Esophagus (tissue), 2 donors: ENCODE measurements around the gene EPHB2. TPM values are rescaled to one million over a fixed set of nuclear protein-coding genes. Genes with fewer than 3 reads are reported as not detected.

Experiments used
- H3K27ac ChIP-seq, 2 donors: one replicate each; pipeline ENCODE4 v1.5.1; 2013; ENCODE audit warnings: low read depth in 2 of 2, mild to moderate bottlenecking in 2 of 2, inconsistent platforms in 1 of 2, low read length in 1 of 2, moderate library complexity in 1 of 2
- H3K27me3 ChIP-seq, 2 donors: one replicate each; pipeline ENCODE4 v1.6.1; 2013; ENCODE audit warnings: low read length in 2 of 2, control low read depth in 1 of 2, mild to moderate bottlenecking in 1 of 2; ENCODE audit not compliant: insufficient read depth in 2 of 2, control insufficient read depth in 1 of 2
- H3K36me3 ChIP-seq, 2 donors: one replicate each; pipeline ENCODE4 v1.6.1; 2013; ENCODE audit warnings: low read length in 1 of 2; ENCODE audit not compliant: control insufficient read depth in 2 of 2, insufficient read depth in 2 of 2
- H3K4me1 ChIP-seq, 2 donors: one replicate each; pipeline ENCODE4 v1.6.1; 2013; ENCODE audit warnings: low read length in 1 of 2; ENCODE audit not compliant: control insufficient read depth in 2 of 2, insufficient read depth in 2 of 2
- H3K4me3 ChIP-seq, 2 donors: one replicate each; pipeline ENCODE4 v1.5.1; 2013; ENCODE audit warnings: low read length in 2 of 2, mild to moderate bottlenecking in 2 of 2, low read depth in 1 of 2, moderate library complexity in 1 of 2
- H3K9me3 ChIP-seq, 2 donors: one replicate each; pipeline ENCODE4 v1.6.1; 2013; ENCODE audit warnings: mild to moderate bottlenecking in 2 of 2, low read depth in 1 of 2, low read length in 1 of 2, moderate library complexity in 1 of 2; ENCODE audit not compliant: control insufficient read depth in 2 of 2, insufficient read depth in 1 of 2
- WGBS, 2 donors: extraction: QIAGEN DNeasy Blood & Tissue Kit; methylation state at CpG; one replicate each; pipeline ENCODE4 v1.1.7; 2013; 5-methylcytosine and 5-hydroxymethylcytosine counted together
- polyA plus RNA-seq, 2 donors: library from polyadenylated mRNA; stranded (reverse); fragments of 200-250 nt; gene quantifications; one replicate each; pipeline ENCODE4 v1.2.3, GENCODE V29; 2013
- donor health status: healthy with polysubstance abuse.
- donor health status: Bipolar disorder and iron deficiency.

EPHB2 gene
- polyA plus RNA-seq, 2 donors: 0.08 to 0.16 TPM

GRCh38 chr1:22920026-22920733, 209.5 kb downstream of the EPHB2 start:
- Histone ChIP-seq H3K27ac (no peak overlapping the region), H3K9me3 (no peaks in the 10 kb centered on the region), H3K36me3 (no peaks in the 10 kb centered on the region), H3K27me3 (no peaks in the 10 kb centered on the region), H3K4me1 (peaks cover 5 to 10% of the 10 kb centered on the region in 2 donors), H3K4me3 (no peak overlapping the region)
- 63 to 67% methylated on average over 6 of the region's 6 CpGs for WGBS, 2 donors

GRCh38 chr1:22920734-22921451, 210.3 kb downstream of the EPHB2 start:
- Histone ChIP-seq H3K36me3 (no peaks in the 10 kb centered on the region), H3K9me3 (no peaks in the 10 kb centered on the region), H3K27me3 (no peaks in the 10 kb centered on the region), H3K4me3 (no peak overlapping the region), H3K4me1 (peaks cover 5 to 10% of the 10 kb centered on the region in 2 donors), H3K27ac (no peak overlapping the region)
- 55 to 56% methylated on average over 8 of the region's 8 CpGs for WGBS, 2 donors

DNA sequence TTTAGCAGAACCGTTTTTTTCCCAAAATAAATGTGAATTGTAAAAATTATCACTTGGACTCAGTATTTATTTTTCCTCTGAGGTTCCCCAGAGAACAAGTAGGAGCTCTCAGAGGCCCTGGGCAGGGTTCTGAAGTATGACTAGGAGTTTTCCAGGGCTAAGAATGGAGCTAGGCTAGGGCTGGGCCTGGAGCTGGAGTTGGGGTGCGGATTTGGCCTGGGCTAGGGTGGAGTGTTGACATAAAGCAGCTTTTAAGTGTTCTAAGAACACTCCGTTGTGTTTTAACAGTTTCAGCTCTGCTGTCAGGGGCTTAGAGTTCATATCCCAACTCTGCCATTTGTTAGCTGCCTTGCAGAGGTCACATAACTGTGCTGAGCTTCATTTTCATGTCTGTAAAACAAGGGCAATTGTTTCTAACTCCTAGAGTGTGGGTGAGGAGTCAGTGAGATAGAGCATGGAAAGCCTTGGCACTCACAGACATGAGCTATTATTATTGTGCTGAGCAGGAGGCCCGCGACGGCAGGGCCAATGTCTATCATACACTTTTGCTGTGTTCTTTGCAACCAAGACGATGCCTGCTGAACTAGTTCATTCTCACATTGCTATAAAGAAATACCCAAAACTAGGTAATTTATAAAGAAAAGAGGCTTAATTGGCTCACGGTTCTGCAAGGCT, 210.9 kb downstream of the EPHB2 start:
- H3K4me3 ChIP-seq: no peak overlapping the region

GRCh38 chr1:22922640-22923039, 212.0 kb downstream of the EPHB2 start:
- Histone ChIP-seq H3K27me3 (no peaks in the 10 kb centered on the region), H3K36me3 (no peaks in the 10 kb centered on the region), H3K27ac (no peak overlapping the region), H3K4me1 (peaks cover 5% of the 10 kb centered on the region in 2 donors), H3K4me3 (no peak overlapping the region), H3K9me3 (no peaks in the 10 kb centered on the region)
- 94 to 100% methylated on average over 1 of the region's 1 CpG for WGBS, 2 donors

More for the DNA sequence above, 210.9 kb downstream of the EPHB2 start:
- Histone ChIP-seq H3K4me1 (peaks cover 5 to 8% of the 10 kb centered on the region in 2 donors), H3K27me3 (no peaks in the 10 kb centered on the region), H3K36me3 (no peaks in the 10 kb centered on the region), H3K27ac (no peak overlapping the region), H3K9me3 (no peaks in the 10 kb centered on the region)
- WGBS, 2 donors: 75 to 81% methylated on average over 8 of the region's 8 CpGs

DNA sequence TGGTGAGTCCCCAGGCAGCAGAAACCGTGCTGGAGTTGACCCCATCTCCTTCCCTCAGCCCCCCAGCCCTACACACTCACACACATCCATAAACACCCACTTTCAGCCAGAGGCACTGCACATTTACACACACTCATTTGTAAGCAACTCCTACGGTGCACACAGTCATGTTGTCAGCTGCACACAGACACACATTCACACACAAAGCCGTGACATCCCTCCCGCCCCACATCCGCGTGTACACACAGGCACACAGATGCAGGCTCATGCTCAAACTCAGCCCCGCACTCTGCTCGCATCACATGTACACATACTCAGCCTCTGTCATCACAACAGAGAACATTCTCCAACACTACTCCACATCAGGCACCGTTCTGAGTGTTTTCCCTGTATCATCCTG, 214.5 kb downstream of the EPHB2 start:
- peaks cover 3 to 5% of the 10 kb centered on the region in 2 donors for H3K4me1 ChIP-seq
- no peak overlapping the region for H3K27ac ChIP-seq
- no peaks in the 10 kb centered on the region for H3K36me3 ChIP-seq
- no peaks in the 10 kb centered on the region for H3K9me3 ChIP-seq
- WGBS, 2 donors: 51 to 61% methylated on average over 9 of the region's 9 CpGs
- no peaks in the 10 kb centered on the region for H3K27me3 ChIP-seq
- H3K4me3 ChIP-seq: no peak overlapping the region

GRCh38 chr1:22930240-22930912, 219.7 kb downstream of the EPHB2 start:
- Histone ChIP-seq H3K4me3 (no peak overlapping the region), H3K4me1 (no peaks in the 10 kb centered on the region), H3K36me3 (no peaks in the 10 kb centered on the region), H3K27ac (no peak overlapping the region), H3K9me3 (no peaks in the 10 kb centered on the region), H3K27me3 (no peaks in the 10 kb centered on the region)
- 31 to 36% methylated on average over 11 of the region's 11 CpGs for WGBS, 2 donors

DNA sequence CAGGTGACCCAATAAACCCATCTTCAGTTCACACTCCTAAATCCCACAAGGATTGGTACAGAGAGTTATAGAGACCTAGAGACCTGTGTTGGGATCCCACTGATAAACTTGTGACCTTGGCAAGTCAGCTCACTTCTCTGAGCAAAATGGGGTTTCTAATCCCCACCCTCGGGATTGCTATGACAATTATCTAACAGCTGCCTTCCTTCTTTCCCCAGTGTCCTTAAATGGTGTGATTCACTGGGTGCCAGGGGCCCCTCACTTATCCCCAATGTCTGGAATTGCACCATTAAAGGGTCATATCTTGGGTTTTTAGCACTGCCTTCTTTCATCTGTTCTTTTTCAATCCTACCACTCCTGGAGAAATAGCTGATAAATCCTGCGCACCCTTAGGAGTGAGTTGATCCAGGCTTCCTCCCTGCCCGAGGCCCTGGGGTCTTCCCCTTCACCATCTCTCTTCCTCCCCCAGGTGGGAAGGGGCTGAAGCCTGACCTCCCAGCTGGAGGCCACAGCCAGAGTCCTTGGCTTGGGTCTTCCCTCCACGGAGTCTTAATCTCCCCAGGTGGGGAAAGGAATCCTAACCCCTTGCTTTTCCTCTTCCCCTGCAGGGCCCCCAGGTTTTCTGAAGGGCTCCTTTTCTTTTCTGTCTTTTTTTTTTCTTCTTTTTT, 222.3 kb downstream of the EPHB2 start:
- 52 to 57% methylated on average over 4 of the region's 4 CpGs for WGBS, 2 donors
- H3K27me3 ChIP-seq: no peaks in the 10 kb centered on the region
- no peak overlapping the region for H3K4me3 ChIP-seq
- no peak overlapping the region for H3K27ac ChIP-seq
- H3K4me1 ChIP-seq: no peaks in the 10 kb centered on the region
- H3K9me3 ChIP-seq: no peaks in the 10 kb centered on the region
- H3K36me3 ChIP-seq: no peaks in the 10 kb centered on the region

DNA sequence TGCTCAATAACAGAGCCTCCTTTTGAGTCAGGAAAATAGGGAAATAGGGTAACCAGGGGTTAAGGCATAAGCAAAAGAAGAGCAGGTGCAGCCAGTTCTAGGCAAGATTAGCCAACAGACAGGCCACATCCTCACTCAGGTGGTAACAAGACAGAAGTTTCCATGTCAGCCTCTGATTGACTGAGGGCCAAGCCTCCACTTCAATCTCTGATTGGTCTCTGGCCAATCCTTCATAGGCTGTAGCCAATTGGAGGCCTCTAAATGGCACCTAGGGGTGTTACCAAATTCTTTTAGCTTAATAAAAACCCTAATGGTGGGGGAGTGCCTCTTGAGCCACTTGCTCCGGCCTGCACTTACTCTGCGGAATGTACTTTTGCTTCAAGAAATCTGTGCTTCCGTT, 224.8 kb downstream of the EPHB2 start:
- Histone ChIP-seq H3K27ac (no peak overlapping the region), H3K27me3 (no peaks in the 10 kb centered on the region), H3K9me3 (no peaks in the 10 kb centered on the region), H3K4me1 (no peaks in the 10 kb centered on the region), H3K36me3 (no peaks in the 10 kb centered on the region), H3K4me3 (no peak overlapping the region)
- 97% methylated on average over 3 of the region's 3 CpGs for WGBS, 2 donors

GRCh38 chr1:22936681-22937080, 226.0 kb downstream of the EPHB2 start:
- Histone ChIP-seq H3K4me3 (no peak overlapping the region), H3K27me3 (no peaks in the 10 kb centered on the region), H3K27ac (no peak overlapping the region), H3K9me3 (no peaks in the 10 kb centered on the region), H3K4me1 (no peaks in the 10 kb centered on the region), H3K36me3 (no peaks in the 10 kb centered on the region)
- WGBS, 2 donors: 44 to 53% methylated on average over 2 of the region's 2 CpGs
